Epithelial cell of proximal tubule (primary cell): ENCODE data around the gene BPIFB4. TPM values are rescaled to one million over a fixed set of nuclear protein-coding genes. Genes with fewer than 3 reads are reported as not detected.

ENCODE experiments used
- DNase-seq: peaks from one replicate; pipeline ENCODE4 v3.0.0-alpha.2; 2011; ENCODE audit warnings: low read depth
- H3K4me3 ChIP-seq: 2 replicates; pipeline ENCODE4 v1.5.1; 2011; ENCODE audit warnings: low read depth, mild to moderate bottlenecking, low read length
- total RNA-seq: library from RNA; depleted of rRNA; stranded (reverse); fragments of >200 nt; gene quantifications from 2 replicates; pipeline ENCODE4 v1.2.3, GENCODE V29; 2015
- TF ChIP-seq, protein P1 (sequence below): conservative IDR thresholded peaks from 2 replicates; pipeline ENCODE4 v1.5.1; 2012; ENCODE audit warnings: low read depth, mild to moderate bottlenecking, low read length

Gene BPIFB4
- total RNA-seq, 1 donor from 2014 or later = not detected

DNA sequence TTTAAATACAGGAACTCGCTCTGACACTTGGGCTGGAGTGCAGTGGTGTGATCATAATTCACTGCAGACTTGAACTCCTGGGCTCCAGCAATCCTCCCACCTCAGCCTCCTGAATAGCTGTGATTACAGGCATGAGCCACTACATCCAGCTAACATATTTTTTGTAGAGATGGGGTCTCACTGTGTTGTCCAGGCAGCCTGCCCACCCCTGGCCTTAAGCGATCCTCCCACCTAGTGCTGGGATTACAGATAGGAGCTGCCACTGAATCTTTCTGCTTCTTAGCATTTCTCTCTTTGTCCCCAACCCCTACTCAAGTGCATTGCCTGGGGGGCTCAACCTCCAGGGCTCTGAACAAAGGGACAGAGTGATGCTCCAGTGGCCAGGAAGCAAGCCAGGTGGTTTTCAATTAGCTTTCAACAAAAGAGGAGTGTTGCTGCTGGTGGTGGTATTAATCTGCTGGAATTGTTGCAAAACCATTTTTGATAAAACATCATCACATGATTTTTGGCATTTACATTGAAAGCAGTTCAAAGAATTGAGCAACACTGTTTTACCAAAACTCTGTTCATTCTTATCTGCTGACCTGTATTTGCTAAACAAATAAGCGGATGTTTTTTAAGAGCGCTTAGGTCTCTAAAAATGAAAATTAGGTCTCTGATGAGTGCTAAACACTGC is 48.1 kb downstream of the BPIFB4 start:
- H3K4me3 ChIP-seq = no peak overlapping the region
- TF ChIP-seq, protein P1, sequence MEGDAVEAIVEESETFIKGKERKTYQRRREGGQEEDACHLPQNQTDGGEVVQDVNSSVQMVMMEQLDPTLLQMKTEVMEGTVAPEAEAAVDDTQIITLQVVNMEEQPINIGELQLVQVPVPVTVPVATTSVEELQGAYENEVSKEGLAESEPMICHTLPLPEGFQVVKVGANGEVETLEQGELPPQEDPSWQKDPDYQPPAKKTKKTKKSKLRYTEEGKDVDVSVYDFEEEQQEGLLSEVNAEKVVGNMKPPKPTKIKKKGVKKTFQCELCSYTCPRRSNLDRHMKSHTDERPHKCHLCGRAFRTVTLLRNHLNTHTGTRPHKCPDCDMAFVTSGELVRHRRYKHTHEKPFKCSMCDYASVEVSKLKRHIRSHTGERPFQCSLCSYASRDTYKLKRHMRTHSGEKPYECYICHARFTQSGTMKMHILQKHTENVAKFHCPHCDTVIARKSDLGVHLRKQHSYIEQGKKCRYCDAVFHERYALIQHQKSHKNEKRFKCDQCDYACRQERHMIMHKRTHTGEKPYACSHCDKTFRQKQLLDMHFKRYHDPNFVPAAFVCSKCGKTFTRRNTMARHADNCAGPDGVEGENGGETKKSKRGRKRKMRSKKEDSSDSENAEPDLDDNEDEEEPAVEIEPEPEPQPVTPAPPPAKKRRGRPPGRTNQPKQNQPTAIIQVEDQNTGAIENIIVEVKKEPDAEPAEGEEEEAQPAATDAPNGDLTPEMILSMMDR = no peak
- DNase-seq = no peak

DNA sequence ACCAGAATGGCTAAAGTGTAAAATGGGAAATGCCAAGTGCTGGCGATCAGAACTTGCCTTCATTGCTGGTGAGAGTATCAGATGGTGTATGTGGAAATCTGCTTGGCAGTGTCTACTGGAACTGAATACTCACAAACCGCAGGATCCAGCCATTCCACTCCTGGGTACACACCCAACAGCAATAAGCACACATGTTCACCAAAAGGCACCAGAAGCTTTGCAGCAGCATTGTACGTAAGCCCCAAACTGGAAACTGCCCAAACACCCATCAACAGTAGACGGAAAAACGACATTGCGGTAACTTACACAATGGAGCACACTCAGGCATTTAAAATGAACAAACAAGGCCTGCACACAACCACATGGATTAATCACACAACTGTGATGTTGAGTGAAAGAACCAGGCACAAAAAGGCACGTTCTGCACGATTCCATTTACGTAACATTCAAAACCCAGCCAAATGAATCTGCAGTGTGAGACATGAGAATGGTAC is 51.2 kb downstream of the BPIFB4 start:
- H3K4me3 ChIP-seq = no peak overlapping the region
- no peak for DNase-seq
- TF ChIP-seq, protein P1 = no peak

DNA sequence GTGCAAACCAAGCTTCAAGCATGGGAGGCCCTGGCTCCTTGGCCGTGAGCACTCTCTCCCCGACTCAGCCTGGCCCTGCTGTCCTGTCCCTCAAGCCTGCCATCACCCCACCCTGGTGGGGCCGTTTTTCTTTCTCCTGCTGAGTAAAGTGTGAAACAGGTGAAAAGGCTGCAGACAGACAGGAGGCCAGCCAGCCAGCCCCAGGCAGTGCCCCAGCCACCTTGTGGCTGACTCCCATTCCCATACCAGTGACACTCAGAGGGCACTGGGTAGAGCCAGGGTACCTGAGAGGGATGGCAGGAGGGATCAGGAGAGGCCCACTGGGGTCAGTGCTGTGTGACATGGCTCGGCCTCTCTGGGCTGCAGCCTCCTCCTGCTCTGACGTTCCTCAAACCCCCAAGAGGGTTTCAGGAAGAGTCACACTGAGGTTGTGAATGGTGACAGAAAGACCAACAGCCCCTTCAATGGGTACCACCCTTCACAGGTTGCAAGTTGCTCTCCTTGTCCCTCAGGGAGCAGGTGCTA is 52.6 kb downstream of the BPIFB4 start:
- H3K4me3 ChIP-seq = no peak overlapping the region
- TF ChIP-seq, protein P1 = no peak

DNA sequence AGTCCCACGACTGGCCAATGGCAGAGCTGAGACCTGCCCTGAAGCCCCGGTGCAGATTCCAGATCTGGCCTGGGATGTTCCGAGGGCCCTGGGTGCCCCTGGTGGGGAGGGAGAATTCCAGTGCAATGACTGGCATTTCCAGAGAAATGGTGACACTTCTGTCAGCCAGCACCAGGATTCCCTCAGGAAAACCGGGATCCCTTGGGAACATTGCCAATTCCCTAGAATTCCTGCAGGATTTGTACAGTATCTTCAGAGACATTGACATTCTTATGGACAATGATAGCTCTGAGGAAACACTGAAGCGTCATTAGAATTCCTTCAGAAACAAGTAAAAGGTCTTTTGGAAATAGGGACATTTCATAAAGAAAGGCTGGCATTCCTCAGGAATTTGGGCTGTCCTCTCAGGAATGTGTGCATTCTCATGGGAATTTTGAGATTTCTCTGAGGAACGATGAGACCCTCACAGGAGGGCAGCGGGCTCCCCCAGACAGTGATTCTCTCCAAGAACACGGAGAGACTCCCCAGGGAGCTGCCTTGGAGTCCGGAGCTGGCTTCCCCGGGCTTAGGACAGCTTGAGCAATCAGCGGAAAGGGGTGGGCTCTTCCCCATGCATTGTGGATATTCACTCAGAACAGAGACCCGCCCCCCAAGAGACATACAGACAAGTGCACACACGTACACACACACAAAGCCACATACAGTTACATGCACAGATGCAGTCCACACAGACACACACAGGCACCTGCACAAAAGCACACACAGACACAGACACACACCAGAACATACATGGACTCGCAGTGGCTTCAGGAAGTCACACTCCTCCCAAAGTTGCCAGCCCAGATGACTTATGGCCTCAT is 53.3 kb downstream of the BPIFB4 start:
- DNase-seq = no peak
- TF ChIP-seq, protein P1 = no peak
- no peak overlapping the region for H3K4me3 ChIP-seq

More for the DNA sequence above, 52.6 kb downstream of the BPIFB4 start:
- DNase-seq = no peak

DNA sequence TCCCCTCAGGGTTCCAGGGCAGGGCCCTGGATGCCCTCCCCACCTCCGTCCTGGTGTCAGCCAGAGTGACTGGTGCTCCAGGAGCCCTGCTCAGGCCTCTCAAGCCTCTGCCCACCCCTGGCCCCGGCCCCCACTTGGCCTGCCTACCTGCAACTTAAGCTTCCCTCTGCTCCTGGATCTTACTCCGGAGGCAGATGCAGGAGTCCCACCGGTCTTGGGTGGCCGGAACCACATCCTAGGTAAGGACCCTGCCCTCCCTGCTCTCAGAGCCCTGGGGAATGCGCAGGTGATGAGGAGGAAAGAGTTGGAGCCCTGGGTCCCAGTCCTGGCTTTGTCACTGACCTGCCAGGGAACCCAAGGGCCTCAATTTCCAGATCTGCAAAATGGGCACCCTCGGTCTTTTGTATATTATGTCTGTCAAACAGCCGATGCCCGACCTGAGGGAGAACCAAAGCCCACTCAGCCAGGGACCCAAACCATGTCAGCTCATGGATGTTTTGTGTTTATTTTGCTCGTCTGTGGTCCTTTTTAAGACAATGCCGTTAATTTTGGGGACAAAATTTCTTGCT is 54.0 kb downstream of the BPIFB4 start:
- no peak overlapping the region for H3K4me3 ChIP-seq
- TF ChIP-seq, protein P1 = no peak
- no peak for DNase-seq

DNA sequence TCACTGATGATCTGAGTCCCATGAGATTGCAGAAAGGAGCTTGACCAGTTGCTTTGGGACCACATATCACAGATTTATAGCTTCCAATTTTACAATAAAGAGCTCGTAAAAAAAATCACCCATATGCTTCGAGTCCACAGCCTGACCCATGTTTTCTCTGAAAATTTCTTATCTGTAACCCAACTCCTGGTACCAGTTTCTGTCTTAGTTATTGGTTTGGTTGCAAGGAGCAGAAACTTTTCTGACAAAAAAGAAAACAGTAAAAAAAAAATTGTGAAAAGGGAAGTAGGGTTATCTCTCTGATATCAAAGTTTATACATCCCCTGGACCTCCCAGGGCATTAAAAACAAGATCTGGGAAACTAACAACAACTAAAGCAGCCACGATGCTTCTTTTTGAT is 57.8 kb downstream of the BPIFB4 start:
- no peak for DNase-seq
- TF ChIP-seq, protein P1 = no peak
- H3K4me3 ChIP-seq = no peak overlapping the region
